Stimulated activated CD4-positive, alpha-beta T cell treated with anti-CD3 and anti-CD28 coated beads, Interleukin-4, amount 100 ng/mL, for 1 hour (primary cell): Measurements from ENCODE around the gene MMP17.
A peak's percentile ranks its signal among the peaks of the same experiment; 100 is the strongest.

ENCODE experiments used
- DNase-seq: peaks from one replicate; pipeline ENCODE4 v3.0.0-alpha.2; 2020

MMP17 gene

GRCh38 chr12:131830914-131831571 is 2.9 kb downstream of the MMP17 start:
- peak; percentile 56 for DNase-seq

- no peak for DNase-seq
Observed at GRCh38 chr12:131831635-131832041, 3.4 kb downstream of the MMP17 start.

- DNase-seq = no peak
Observed at GRCh38 chr12:131832321-131833231, 4.4 kb downstream of the MMP17 start.

- no peak for DNase-seq
Observed at GRCh38 chr12:131833288-131833895, 5.2 kb downstream of the MMP17 start.

GRCh38 chr12:131833896-131834641 is 5.9 kb downstream of the MMP17 start:
- DNase-seq = no peak

- DNase-seq = no peak
Observed at GRCh38 chr12:131834798-131835615, 6.8 kb downstream of the MMP17 start.

GRCh38 chr12:131835616-131836171 is 7.5 kb downstream of the MMP17 start:
- no peak for DNase-seq

GRCh38 chr12:131836193-131836592 is 8.0 kb downstream of the MMP17 start:
- DNase-seq = no peak

- no peak for DNase-seq
Observed at GRCh38 chr12:131836714-131837397, 8.7 kb downstream of the MMP17 start.

- no peak for DNase-seq
Observed at GRCh38 chr12:131840643-131841416, 12.6 kb downstream of the MMP17 start.

GRCh38 chr12:131841547-131841946 is 13.4 kb downstream of the MMP17 start:
- DNase-seq = no peak

GRCh38 chr12:131842169-131842568 is 14.0 kb downstream of the MMP17 start:
- DNase-seq = no peak

GRCh38 chr12:131843527-131843926 is 15.3 kb downstream of the MMP17 start:
- no peak for DNase-seq

- no peak for DNase-seq
Observed at GRCh38 chr12:131844140-131844539, 15.9 kb downstream of the MMP17 start.

GRCh38 chr12:131844656-131845055 is 16.5 kb downstream of the MMP17 start:
- DNase-seq = no peak

GRCh38 chr12:131845121-131845520 is 16.9 kb downstream of the MMP17 start:
- no peak for DNase-seq

GRCh38 chr12:131847456-131847855 is 19.3 kb downstream of the MMP17 start:
- DNase-seq = no peak

GRCh38 chr12:131848753-131849152 is 20.6 kb downstream of the MMP17 start:
- no peak for DNase-seq

- no peak for DNase-seq
Observed at GRCh38 chr12:131849700-131850553, 21.7 kb downstream of the MMP17 start.
